K562 (cell line): ENCODE data around the gene KCNH2. TPM values are rescaled to one million over a fixed set of nuclear protein-coding genes. Genes with fewer than 3 reads are reported as not detected.
"Not testable (repeated sequence)": the region's sequence is repeated elsewhere in the genome, so short reads cannot be mapped to it uniquely, and the experiment has no call there.

Experiments used
- ATAC-seq: fragments of 200-7000 bp; cut with Tn5 transposase; 3 replicates; pipeline ENCODE4 v1.9.1; 2020; ENCODE audit warnings: moderate library complexity
- BruUV-seq: library from RNA; stranded (reverse); fragments of 400-500 nt; replicated peaks from 2 replicates; lab custom pipeline; 2021; lab: Mats Ljungman, UMichigan
- CTCF ChIA-PET: fragments of 300-600 bp; formaldehyde crosslinking; extraction: SDS; loops from one replicate; lab custom pipeline; 2021; ENCODE audit warnings: low intra/inter-chr PET ratio; lab: Yijun Ruan, JAX
- POLR2A ChIA-PET: fragments of 300-600, 350-650 bp; sonication (Branson Sonifier 250); formaldehyde crosslinking; extraction: SDS; loops from one replicate; lab custom pipeline; 2021; ENCODE audit warnings: antibody characterized with exemption, inconsistent platforms; lab: Yijun Ruan, JAX
- DNase-seq, 4 experiments: peaks; one replicate each; pipeline versions ENCODE4 v3.0.0 to v3.0.0-alpha.2; 2011 to 2018; ENCODE audit warnings: low spot score in 3 of 4, mixed read lengths in 3 of 4; ENCODE audit errors: extremely low read depth in 1 of 4
- FAIRE-seq: peaks from 2 replicates; lab custom pipeline; 2011; peaks lifted over from hg19 to GRCh38; lab: Jason Lieb, UNC
- H2AFZ ChIP-seq: 2 replicates; pipeline ENCODE4 v1.6.0; 2011; ENCODE audit warnings: low read depth, low read length, control low read depth, inconsistent platforms
- H3K27ac ChIP-seq: fragments of 200-600 bp; 3 replicates; pipeline ENCODE4 v1.8.0; 2011; ENCODE audit warnings: low read depth, mild to moderate bottlenecking, control low read depth, inconsistent platforms, low read length, moderate library complexity, mixed read lengths; ENCODE audit errors: extremely low read depth
- H3K27me3 ChIP-seq, 2 experiments: fragments of 300-600 bp in 1 of 2; 2 replicates in 1 of 2; 3 replicates in 1 of 2; pipeline versions ENCODE4 v1.6.0 to v1.8.0; 2011; ENCODE audit warnings: inconsistent platforms in 2 of 2, low read length in 2 of 2, mild to moderate bottlenecking in 1 of 2, mixed read lengths in 1 of 2, moderate library complexity in 1 of 2; ENCODE audit not compliant: control insufficient read depth in 2 of 2, insufficient read depth in 2 of 2
- H3K36me3 ChIP-seq: fragments of 300-600 bp; 3 replicates; pipeline ENCODE4 v1.8.0; 2011; ENCODE audit warnings: mild to moderate bottlenecking, low read length, inconsistent platforms; ENCODE audit not compliant: control insufficient read depth, insufficient read depth
- H3K4me1 ChIP-seq, 2 experiments: fragments of 200-600 bp in 1 of 2; replicated peaks in 1 of 2; 2 replicates in 1 of 2; 3 replicates in 1 of 2; pipeline versions ENCODE4 v1.5.1 to v1.8.0; 2011; ENCODE audit warnings: inconsistent platforms in 2 of 2, low read length in 2 of 2, mild to moderate bottlenecking in 1 of 2, mixed read lengths in 1 of 2, moderate library complexity in 1 of 2; ENCODE audit not compliant: control insufficient read depth in 2 of 2, insufficient read depth in 2 of 2
- H3K4me2 ChIP-seq: 2 replicates; pipeline ENCODE4 v1.6.1; 2011; ENCODE audit warnings: low read length, control low read depth, inconsistent platforms, mixed read lengths; ENCODE audit not compliant: insufficient read depth
- H3K4me3 ChIP-seq: fragments of 200-600 bp; sonication (generic), shearing (Covaris generic); 2 replicates; pipeline ENCODE4 v1.5.1; 2016; ENCODE audit warnings: control low read depth, inconsistent platforms
- H3K79me2 ChIP-seq: fragments of 200-600 bp; 3 replicates; pipeline ENCODE4 v1.8.0; 2011; ENCODE audit warnings: low read length, inconsistent platforms; ENCODE audit not compliant: control insufficient read depth, insufficient read depth
- H3K9ac ChIP-seq, 2 experiments: 2 replicates each; pipeline versions ENCODE4 v1.6.0 to v1.6.1; 2011; ENCODE audit warnings: low read depth in 2 of 2, low read length in 2 of 2, control low read depth in 1 of 2, inconsistent platforms in 1 of 2, mild to moderate bottlenecking in 1 of 2, mixed read lengths in 1 of 2; ENCODE audit not compliant: insufficient read depth in 1 of 2
- H3K9me1 ChIP-seq: one replicate; pipeline ENCODE4 v1.6.0; 2011; ENCODE audit warnings: inconsistent platforms, mild to moderate bottlenecking, low read length, moderate library complexity; ENCODE audit not compliant: control insufficient read depth, insufficient read depth
- H3K9me3 ChIP-seq: replicated peaks from 2 replicates; pipeline ENCODE4 v1.5.1; 2011; ENCODE audit warnings: low read depth, low read length, inconsistent platforms; ENCODE audit not compliant: control insufficient read depth, insufficient read depth
- H4K20me1 ChIP-seq: replicated peaks from 2 replicates; pipeline ENCODE4 v1.6.1; 2011; ENCODE audit warnings: low read length, inconsistent platforms, mixed read lengths; ENCODE audit not compliant: control insufficient read depth, insufficient read depth
- ARID4B ChIP-seq: sonication (generic); formaldehyde crosslinking; IDR thresholded peaks from 2 replicates; pipeline ENCODE4 v1.8.0; 2022; ENCODE audit warnings: mild to moderate bottlenecking, missing genetic modification reagents
- ATF3 ChIP-seq, 2 experiments: fragments of 450-650 bp in 1 of 2; sonication (generic) in 1 of 2; formaldehyde crosslinking in 1 of 2; IDR thresholded peaks in 1 of 2; conservative IDR thresholded peaks in 1 of 2; 2 replicates each; pipeline versions ENCODE4 v1.6.1 to v1.8.1; 2016 to 2023; ENCODE audit warnings: mild to moderate bottlenecking in 2 of 2, moderate library complexity in 2 of 2, inconsistent platforms in 1 of 2, missing genetic modification reagents in 1 of 2
- BCL6 ChIP-seq: fragments of 250-450 bp; sonication (Bioruptor Pico); IDR thresholded peaks from 2 replicates; pipeline ENCODE4 v1.4.0; 2020
- ELF2 ChIP-seq: fragments of 250-450 bp; sonication (Bioruptor Pico); IDR thresholded peaks from 2 replicates; pipeline ENCODE4 v1.5.0; 2021; ENCODE audit warnings: mild to moderate bottlenecking
- LCOR ChIP-seq: sonication (generic); formaldehyde crosslinking; IDR thresholded peaks from 2 replicates; pipeline ENCODE4 v1.8.0; 2022; ENCODE audit warnings: mild to moderate bottlenecking, missing genetic modification reagents
- NONO ChIP-seq, 2 experiments: fragments of 200-400 bp in 1 of 2; fragments of 450-650 bp in 1 of 2; formaldehyde crosslinking in 1 of 2; IDR thresholded peaks; 2 replicates each; pipeline ENCODE4 v1.6.1; 2017; ENCODE audit warnings: low read depth in 2 of 2, mild to moderate bottlenecking in 2 of 2, moderate library complexity in 2 of 2, low read length in 1 of 2
- RBFOX2 ChIP-seq: fragments of 200-400 bp; formaldehyde crosslinking; IDR thresholded peaks from 2 replicates; pipeline ENCODE4 v1.6.1; 2017; ENCODE audit warnings: low read depth, mild to moderate bottlenecking, low read length, moderate library complexity
- TCFL5 ChIP-seq: fragments of 250-450 bp; sonication (Bioruptor Pico); conservative IDR thresholded peaks from 2 replicates; pipeline ENCODE4 v1.6.1; 2021; ENCODE audit warnings: mild to moderate bottlenecking, moderate library complexity, matching md5 sums
- WGBS: fragments of 100-300 bp; shearing (Covaris generic); methylation state at CpG from one replicate; pipeline ENCODE4 v1.1.6; 2016; ENCODE audit warnings: low coverage, mixed read lengths; ENCODE audit not compliant: insufficient coverage; ENCODE audit errors: missing lambda C conversion rate; 5-methylcytosine and 5-hydroxymethylcytosine counted together
- in situ Hi-C: fragments of 300-500 bp; cut with MboI; formaldehyde crosslinking; loops from 4 replicates; pipeline ENCODE4 v1.15.0; 2018; ENCODE audit warnings: inconsistent platforms, mixed read lengths
- intact Hi-C: fragments of 100-400 bp; cut with micrococcal nuclease; formaldehyde crosslinking; loops from 2 replicates; pipeline ENCODE4 v1.14.2; 2022
- polyA plus RNA-seq, 8 experiments: library from polyadenylated mRNA; depleted of rRNA in 4 of 8; stranded (reverse) in 5 of 8; unstranded in 3 of 8; fragments of >200 nt; fragmentation: Nextera tagmentation in 2 of 8; fragmentation: Illumina TruSeq in 1 of 8; extraction: Ambion mirVana in 2 of 8; extraction: Trizol in 1 of 8; gene quantifications; 2 replicates each; pipeline versions ENCODE4 v1.2.1 to v1.2.3, GENCODE V29; 2011 to 2014; ENCODE audit warnings: inconsistent platforms in 1 of 8, missing spikeins in 1 of 8
- total RNA-seq, 7 experiments: library from RNA; depleted of rRNA in 6 of 7; stranded (reverse); fragments of >200 nt in 6 of 7; fragmentation: Illumina TruSeq in 2 of 7; extraction: Trizol in 2 of 7; gene quantifications; 2 replicates each; pipeline versions ENCODE4 v1.2.1 to v1.2.3, GENCODE V29; 2011 to 2021; ENCODE audit warnings: low replicate concordance in 1 of 7

KCNH2 gene
- total and polyA plus RNA-seq, 9 of the 15 experiments (the other 6 are each of a cell fraction or from before 2014, with no cell fraction given): 18.1 to 368 (median 218) TPM

- BruUV-seq, H3K9me1 ChIP-seq, H3K27me3 ChIP-seq, H4K20me1 ChIP-seq, H3K9me3 ChIP-seq, in situ Hi-C loops, DNase-seq, ATAC-seq, FAIRE-seq: not testable (repeated sequence)
- ChIA-PET CTCF (interaction anchor here (1.4 to 1.6 kb wide), 2 partner anchors 10 to 100 kb away, joined by 4 to 5 read pairs; no protein-coding TSS in a partner anchor), POLR2A (interaction anchor here (0.6 to 8.4 kb wide), 4 partner anchors 12 to 95 kb away, joined by 3 to 146 read pairs (median 3); partner anchors contain the start of genes ABCB8 and ATG9B)
- Histone ChIP-seq H3K9ac (peak overlapping the region; percentile 69 to 77; a peak in 3 of 4 replicates), H3K27ac (peak overlapping the region; percentile 58), H3K36me3 (peaks cover 40% of the 10 kb centered on the region; the same call in 2 of the 3 replicates), H3K4me1 (peaks cover 42 to 84% of the 10 kb centered on the region in 2 experiments), H3K4me2 (peak overlapping the region; percentile 69), H3K4me3 (peak overlapping the region; percentile 27; the same call in 1 of the 2 replicates), H2AFZ (peak overlapping the region; percentile 9), H3K79me2 (peaks cover 45% of the 10 kb centered on the region)
- TF ChIP-seq LCOR (CRISPR knock-in tag) (peak; percentile 53; the same call in 1 of the 2 replicates), NONO (IDR thresholded peaks at IDR 0.05; ENCODE audit: low read depth in 2 of 2, low read length in 1 of 2) (0 out of 4 replicates have a peak, but pooled peaks of 1 of the 2 experiments have one; percentile 2)
- WGBS: 52% methylated on average over 12 of the region's 12 CpGs
- intact Hi-C loops: loop anchor here (10.0 kb wide), 1 partner anchor 163 kb away; no protein-coding TSS in a partner anchor
Measured at GRCh38 chr7:151011616-151012015, 33.5 kb upstream of the KCNH2 start.

- DNase-seq (peak in 1 of 4 experiments; percentile 69), ATAC-seq (peak; percentile 2), FAIRE-seq (peak; percentile 63)
- ChIA-PET POLR2A (interaction anchor here (0.6 to 8.4 kb wide), 11 partner anchors 13 to 190 kb away, joined by 3 to 146 read pairs (median 3); partner anchors contain the start of genes ABCB8, ATG9B and FASTK), CTCF (no interaction called here)
- no peaks in the 10 kb centered on the region; a peak in 1 of 5 replicates for H3K27me3 ChIP-seq
- H3K4me2 ChIP-seq: peak overlapping the region; percentile 100
- no peaks in the 10 kb centered on the region for H3K9me1 ChIP-seq
- intact Hi-C loops (loop anchor here (10.0 kb wide), 1 partner anchor 164 kb away; no protein-coding TSS in a partner anchor), in situ Hi-C loops (no loop called here)
- no peaks in the 10 kb centered on the region for H4K20me1 ChIP-seq
- peak overlapping the region; percentile 57 for H3K4me3 ChIP-seq
- 0% methylated on average over 1 of the region's 1 CpG for WGBS
- no peaks in the 10 kb centered on the region for H3K9me3 ChIP-seq
- no TSS peak for BruUV-seq
- H3K79me2 ChIP-seq: peaks cover 45% of the 10 kb centered on the region
- H3K4me1 ChIP-seq: peaks cover 42 to 81% of the 10 kb centered on the region in 2 experiments
- peak overlapping the region; percentile 85 for H3K27ac ChIP-seq
- H3K9ac ChIP-seq: peak overlapping the region; percentile 77 to 94
- peak overlapping the region; percentile 92 for H2AFZ ChIP-seq
- peaks cover 40% of the 10 kb centered on the region; the same call in 2 of the 3 replicates for H3K36me3 ChIP-seq
- TF ChIP-seq RBFOX2: no peak
- TF ChIP-seq ATF3 (IDR thresholded peaks at IDR 0.05): 0 out of 2 replicates have a peak, but pooled peaks have one; percentile 8
- TF ChIP-seq ATF3 (CRISPR knock-in tag; conservative IDR thresholded peaks at IDR 0.05): no peak
- TF ChIP-seq BCL6 (CRISPR knock-in tag): no peak
- TF ChIP-seq ARID4B: peak; percentile 62; the same call in 1 of the 2 replicates
- TF ChIP-seq TCFL5 (CRISPR knock-in tag): no peak
- no peak for TF ChIP-seq ELF2 (CRISPR knock-in tag)
Measured at GRCh38 chr7:151011097-151011409, 32.9 kb upstream of the KCNH2 start.
